Medulla oblongata (tissue), 1 donor: ENCODE data around the gene FOXO6.

Experiments
- DNase-seq: peaks from one replicate; pipeline ENCODE4 v3.0.0-alpha.2; 2015; ENCODE audit errors: extremely low spot score

FOXO6 gene

GRCh38 chr1:41365772-41366454 is 4.7 kb downstream of the FOXO6 start:
- DNase-seq: peak; percentile 59

GRCh38 chr1:41366455-41367287 is 5.4 kb downstream of the FOXO6 start:
- no peak for DNase-seq

- DNase-seq: no peak
These were observed 6.0 kb downstream of the FOXO6 start for GRCh38 chr1:41367288-41367642.

GRCh38 chr1:41368366-41368765 is 7.1 kb downstream of the FOXO6 start:
- no peak for DNase-seq

GRCh38 chr1:41368801-41369200 is 7.6 kb downstream of the FOXO6 start:
- DNase-seq: no peak

GRCh38 chr1:41369531-41369930 is 8.3 kb downstream of the FOXO6 start:
- no peak for DNase-seq

GRCh38 chr1:41370225-41370624 is 9.0 kb downstream of the FOXO6 start:
- no peak for DNase-seq

- DNase-seq: no peak
These were observed 9.7 kb downstream of the FOXO6 start for GRCh38 chr1:41370756-41371420.

- DNase-seq: peak; percentile 61
These were observed 10.7 kb downstream of the FOXO6 start for GRCh38 chr1:41371630-41372599.

- DNase-seq: no peak
These were observed 11.4 kb downstream of the FOXO6 start for GRCh38 chr1:41372600-41372993.

GRCh38 chr1:41373373-41373772 is 12.1 kb downstream of the FOXO6 start:
- DNase-seq: no peak

- no peak for DNase-seq
These were observed 13.5 kb downstream of the FOXO6 start for GRCh38 chr1:41374711-41375110.

- no peak for DNase-seq
These were observed 16.2 kb downstream of the FOXO6 start for GRCh38 chr1:41377397-41377796.

- DNase-seq: no peak
These were observed 17.0 kb downstream of the FOXO6 start for GRCh38 chr1:41378222-41378621.

GRCh38 chr1:41378999-41379737 is 17.9 kb downstream of the FOXO6 start:
- DNase-seq: no peak

- DNase-seq: no peak
These were observed 18.5 kb downstream of the FOXO6 start for GRCh38 chr1:41379738-41380130.

GRCh38 chr1:41380195-41380594 is 19.0 kb downstream of the FOXO6 start:
- DNase-seq: no peak

GRCh38 chr1:41380979-41381691 is 19.9 kb downstream of the FOXO6 start:
- DNase-seq: no peak

GRCh38 chr1:41381692-41382479 is 20.7 kb downstream of the FOXO6 start:
- no peak for DNase-seq
